ENCODE results near the gene GMNN.
A peak's percentile ranks its signal among the peaks of the same experiment; 100 is the strongest.
"Not testable (repeated sequence)": the region's sequence is repeated elsewhere in the genome, so short reads cannot be mapped to it uniquely, and the experiment has no call there.

Gene GMNN

DNA sequence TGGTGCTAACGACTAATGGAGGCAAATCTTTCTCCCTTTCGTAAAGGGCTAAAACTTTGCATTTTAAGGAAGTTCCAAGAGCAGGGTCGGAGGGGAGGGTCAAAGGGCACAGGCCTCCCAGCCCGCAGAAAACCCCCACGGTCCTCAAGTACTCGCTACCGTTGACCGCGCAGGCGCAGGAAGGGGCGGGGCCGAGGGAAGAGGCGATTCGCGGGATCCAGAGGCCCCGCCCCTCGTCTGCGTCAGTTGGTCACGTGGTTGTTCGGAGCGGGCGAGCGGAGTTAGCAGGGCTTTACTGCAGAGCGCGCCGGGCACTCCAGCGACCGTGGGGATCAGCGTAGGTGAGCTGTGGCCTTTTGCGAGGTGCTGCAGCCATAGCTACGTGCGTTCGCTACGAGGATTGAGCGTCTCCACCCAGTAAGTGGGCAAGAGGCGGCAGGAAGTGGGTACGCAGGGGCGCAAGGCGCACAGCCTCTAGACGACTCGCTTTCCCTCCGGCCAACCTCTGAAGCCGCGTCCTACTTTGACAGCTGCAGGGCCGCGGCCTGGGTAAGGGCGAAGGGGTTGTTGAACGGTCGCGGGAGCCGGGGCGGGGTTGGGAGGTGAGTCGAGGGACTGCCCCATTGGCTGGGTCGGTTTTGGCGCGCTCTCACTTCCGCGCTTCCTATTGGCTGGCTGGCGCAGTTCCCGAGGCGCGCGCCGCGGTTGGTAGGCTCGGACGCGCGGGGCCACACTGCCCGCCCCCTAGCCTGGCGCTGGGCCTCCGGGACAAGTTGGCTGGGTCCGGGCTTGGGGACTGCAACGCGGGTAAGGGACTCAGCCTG lies at the start of gene GMNN:
TSS of gene GMNN (plus strand) at position 242 of the 824 bp plus-strand sequence. CDS start 2,310 bp downstream, outside the sequence.
- peak within 1 kb of the TSS; percentile 87 to 100 for H3K9ac ChIP-seq (ENCODE audit: low read depth in 1 of 2, low read length in 2 of 2)
- H3K4me3 ChIP-seq (ENCODE audit: low read depth in 1 of 2, low read length in 2 of 2): peak within 1 kb of the TSS; percentile 99 to 100
- no peaks in the 10 kb centered on the region for H3K9me3 ChIP-seq (ENCODE audit: control insufficient read depth in 1 of 2, low read length in 2 of 2)
- peaks cover 10 to 14% of the 10 kb centered on the region in 2 donors for H3K4me1 ChIP-seq (ENCODE audit: control insufficient read depth in 1 of 2, insufficient read depth in 2 of 2, low read length in 2 of 2)
- H3K27ac ChIP-seq (ENCODE audit: low read depth, low read length): peak within 1 kb of the TSS; percentile 99
- H3K36me3 ChIP-seq (ENCODE audit: control insufficient read depth in 1 of 2, insufficient read depth in 2 of 2, low read length in 2 of 2): no peaks in the 10 kb centered on the region
- no peaks in the 10 kb centered on the region for H3K27me3 ChIP-seq (ENCODE audit: control insufficient read depth in 1 of 2, insufficient read depth in 2 of 2, low read length in 2 of 2)

DNA sequence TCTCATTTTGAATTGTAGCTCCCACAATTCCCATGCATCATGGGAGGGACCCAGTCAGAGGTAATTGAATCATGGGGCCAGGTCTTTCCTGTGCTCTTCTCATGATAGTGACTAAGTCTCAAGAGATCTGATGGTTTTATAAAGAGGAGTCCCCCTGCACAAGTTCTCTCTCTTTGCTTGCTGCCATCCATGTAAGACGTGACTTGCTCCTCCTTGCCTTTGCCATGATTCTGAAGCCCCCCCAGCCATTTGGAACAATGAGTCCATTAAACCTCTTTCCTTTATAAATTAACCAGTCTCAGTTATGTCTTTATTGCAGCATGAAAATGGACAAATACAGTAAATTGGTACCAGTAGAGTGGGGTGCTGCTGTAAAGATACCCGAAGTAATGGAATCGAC lies 44.1 kb upstream of the GMNN start:
- H3K27me3 ChIP-seq (ENCODE audit: control insufficient read depth in 1 of 2, insufficient read depth in 2 of 2, low read length in 2 of 2); H3K4me3 ChIP-seq (ENCODE audit: low read depth in 1 of 2, low read length in 2 of 2); H3K36me3 ChIP-seq (ENCODE audit: control insufficient read depth in 1 of 2, insufficient read depth in 2 of 2, low read length in 2 of 2); H3K9ac ChIP-seq (ENCODE audit: low read depth in 1 of 2, low read length in 2 of 2); H3K27ac ChIP-seq (ENCODE audit: low read depth, low read length); H3K4me1 ChIP-seq (ENCODE audit: control insufficient read depth in 1 of 2, insufficient read depth in 2 of 2, low read length in 2 of 2): not testable (repeated sequence)
- peaks cover 4 to 16% of the 10 kb centered on the region in 2 donors for H3K9me3 ChIP-seq (ENCODE audit: control insufficient read depth in 1 of 2, low read length in 2 of 2)

DNA sequence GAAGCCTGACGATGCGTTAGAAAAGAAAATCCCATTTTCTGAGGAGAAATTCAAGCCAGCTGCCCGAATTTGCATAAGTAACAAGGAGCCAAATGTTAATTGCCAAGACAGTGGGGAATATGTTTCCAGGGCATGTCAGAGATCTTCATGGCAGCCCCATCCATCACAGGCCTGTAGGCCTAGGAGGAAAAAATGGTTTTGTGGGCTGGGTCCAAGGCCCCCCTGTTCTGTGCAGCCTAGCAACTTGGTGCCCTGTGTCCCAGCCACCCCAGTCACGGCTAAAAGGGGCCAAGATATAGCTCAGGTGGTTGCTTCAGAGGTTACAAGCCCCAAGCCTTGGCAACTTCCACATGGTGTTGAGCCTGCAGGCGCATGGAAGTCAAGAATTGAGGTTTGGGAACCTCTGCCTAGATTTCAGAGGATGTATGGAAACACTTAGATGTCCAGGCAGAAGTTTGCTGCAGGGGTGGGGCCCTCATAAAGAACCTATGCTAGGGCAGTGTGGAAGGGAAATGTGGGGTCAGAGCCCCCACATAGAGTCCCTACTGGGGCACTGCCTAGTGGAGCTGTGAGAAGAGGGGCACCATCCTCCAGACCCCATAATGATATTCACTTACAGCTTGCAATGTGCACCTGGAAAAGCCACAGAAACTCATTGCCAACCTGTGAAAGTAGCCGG lies 43.1 kb upstream of the GMNN start:
- not testable (repeated sequence) for H3K36me3 ChIP-seq (ENCODE audit: control insufficient read depth in 1 of 2, insufficient read depth in 2 of 2, low read length in 2 of 2); H3K4me3 ChIP-seq (ENCODE audit: low read depth in 1 of 2, low read length in 2 of 2)

DNA sequence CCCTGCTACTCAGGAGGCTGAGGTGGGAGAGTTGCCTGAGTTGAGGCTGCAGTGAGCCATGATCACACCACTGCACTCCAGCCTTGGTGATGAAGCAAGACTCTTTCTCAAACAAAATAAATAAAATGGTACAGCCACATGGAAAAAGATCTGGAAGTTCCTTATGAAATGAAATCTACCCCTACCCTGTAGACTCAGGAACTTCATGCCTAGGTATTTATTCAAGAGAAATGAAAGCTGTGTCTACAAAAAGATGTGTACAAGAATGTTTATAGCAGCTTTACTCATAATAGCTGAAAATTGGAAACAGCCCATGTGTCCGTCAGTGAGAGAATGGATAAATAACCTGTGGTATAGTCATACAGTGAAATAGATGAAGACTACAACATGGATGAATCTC lies 40.6 kb upstream of the GMNN start:
- H3K36me3 ChIP-seq (ENCODE audit: control insufficient read depth in 1 of 2, insufficient read depth in 2 of 2, low read length in 2 of 2): no peaks in the 10 kb centered on the region
- H3K9ac ChIP-seq (ENCODE audit: low read depth in 1 of 2, low read length in 2 of 2): no peak overlapping the region
- no peaks in the 10 kb centered on the region for H3K27me3 ChIP-seq (ENCODE audit: control insufficient read depth in 1 of 2, insufficient read depth in 2 of 2, low read length in 2 of 2)
- H3K4me3 ChIP-seq (ENCODE audit: low read depth in 1 of 2, low read length in 2 of 2): no peak overlapping the region
- no peak overlapping the region for H3K27ac ChIP-seq (ENCODE audit: low read depth, low read length)
- peaks cover 4 to 16% of the 10 kb centered on the region in 2 donors for H3K9me3 ChIP-seq (ENCODE audit: control insufficient read depth in 1 of 2, low read length in 2 of 2)
- H3K4me1 ChIP-seq (ENCODE audit: control insufficient read depth in 1 of 2, insufficient read depth in 2 of 2, low read length in 2 of 2): peaks cover 0 to 8% of the 10 kb centered on the region in 2 donors

More for the DNA sequence above, 43.1 kb upstream of the GMNN start:
- H3K27me3 ChIP-seq (ENCODE audit: control insufficient read depth in 1 of 2, insufficient read depth in 2 of 2, low read length in 2 of 2); H3K4me1 ChIP-seq (ENCODE audit: control insufficient read depth in 1 of 2, insufficient read depth in 2 of 2, low read length in 2 of 2); H3K27ac ChIP-seq (ENCODE audit: low read depth, low read length); H3K9ac ChIP-seq (ENCODE audit: low read depth in 1 of 2, low read length in 2 of 2): not testable (repeated sequence)
- peaks cover 4 to 16% of the 10 kb centered on the region in 2 donors for H3K9me3 ChIP-seq (ENCODE audit: control insufficient read depth in 1 of 2, low read length in 2 of 2)

DNA sequence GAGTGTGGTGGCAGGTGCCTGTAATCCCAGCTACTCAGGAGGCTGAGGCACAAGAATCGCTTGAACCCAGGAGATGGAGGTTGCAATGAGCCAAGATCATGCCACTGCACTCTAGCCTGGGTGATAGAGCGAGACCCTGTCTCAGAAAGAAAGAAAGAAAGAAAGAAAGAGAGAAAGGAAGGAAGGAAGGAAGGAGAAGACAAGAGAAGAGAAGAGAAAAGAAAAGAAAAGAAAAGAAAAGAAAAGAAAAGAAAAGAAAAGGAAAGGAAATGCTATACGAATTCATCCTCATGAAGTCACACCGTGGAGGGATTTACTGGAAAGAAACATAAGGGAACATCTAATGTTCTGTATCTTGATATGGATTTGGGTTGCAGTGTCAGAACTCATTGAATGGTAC lies 40.0 kb upstream of the GMNN start:
- H3K4me3 ChIP-seq (ENCODE audit: low read depth in 1 of 2, low read length in 2 of 2); H3K27ac ChIP-seq (ENCODE audit: low read depth, low read length); H3K9ac ChIP-seq (ENCODE audit: low read depth in 1 of 2, low read length in 2 of 2); H3K4me1 ChIP-seq (ENCODE audit: control insufficient read depth in 1 of 2, insufficient read depth in 2 of 2, low read length in 2 of 2); H3K36me3 ChIP-seq (ENCODE audit: control insufficient read depth in 1 of 2, insufficient read depth in 2 of 2, low read length in 2 of 2); H3K27me3 ChIP-seq (ENCODE audit: control insufficient read depth in 1 of 2, insufficient read depth in 2 of 2, low read length in 2 of 2): not testable (repeated sequence)
- H3K9me3 ChIP-seq (ENCODE audit: control insufficient read depth in 1 of 2, low read length in 2 of 2): peaks cover 4 to 16% of the 10 kb centered on the region in 2 donors

DNA sequence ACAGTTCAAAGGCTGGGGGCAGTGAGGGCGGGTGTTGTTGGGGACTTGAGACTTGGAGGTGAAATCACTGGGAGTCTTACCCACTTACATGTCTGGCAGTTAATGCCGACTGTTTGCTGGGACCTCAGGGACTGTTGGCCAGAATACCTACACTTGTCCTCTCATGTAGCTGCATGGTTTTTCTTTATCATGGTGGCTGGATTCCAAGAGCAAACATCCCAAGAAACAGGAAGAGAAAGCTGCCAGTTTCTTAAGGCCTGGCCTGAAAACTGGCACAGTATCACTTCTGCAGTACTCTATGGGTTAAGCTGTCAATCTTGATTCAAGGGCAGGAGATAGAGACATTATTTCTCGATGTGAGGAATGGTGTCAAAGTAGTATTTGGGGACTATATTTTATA lies 36.0 kb upstream of the GMNN start:
- no peak overlapping the region for H3K4me3 ChIP-seq (ENCODE audit: low read depth in 1 of 2, low read length in 2 of 2)
- peaks cover 3 to 19% of the 10 kb centered on the region in 2 donors for H3K4me1 ChIP-seq (ENCODE audit: control insufficient read depth in 1 of 2, insufficient read depth in 2 of 2, low read length in 2 of 2)
- no peaks in the 10 kb centered on the region for H3K9me3 ChIP-seq (ENCODE audit: control insufficient read depth in 1 of 2, low read length in 2 of 2)
- no peak overlapping the region for H3K9ac ChIP-seq (ENCODE audit: low read depth in 1 of 2, low read length in 2 of 2)
- H3K27ac ChIP-seq (ENCODE audit: low read depth, low read length): no peak overlapping the region
- H3K36me3 ChIP-seq (ENCODE audit: control insufficient read depth in 1 of 2, insufficient read depth in 2 of 2, low read length in 2 of 2): no peaks in the 10 kb centered on the region
- H3K27me3 ChIP-seq (ENCODE audit: control insufficient read depth in 1 of 2, insufficient read depth in 2 of 2, low read length in 2 of 2): no peaks in the 10 kb centered on the region

DNA sequence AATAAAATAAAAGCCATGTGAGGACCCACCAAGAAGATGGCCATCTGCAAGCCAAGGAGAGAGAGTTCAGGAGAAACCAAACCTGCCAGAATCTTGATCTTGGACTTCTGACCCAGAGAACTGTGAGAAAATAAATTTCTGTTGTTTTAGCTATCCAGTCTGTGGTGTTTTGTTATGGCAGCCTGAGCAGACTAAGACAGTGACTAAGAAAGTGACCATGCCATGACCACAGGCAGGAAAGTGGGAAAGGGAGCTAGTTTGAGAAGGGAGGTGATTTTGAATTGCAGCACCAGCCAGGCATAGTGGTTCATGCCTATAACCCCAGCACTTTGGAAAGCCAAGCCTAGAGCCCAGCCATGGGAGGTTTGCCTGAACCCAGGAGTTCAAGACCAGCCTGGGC lies 33.9 kb upstream of the GMNN start:
- H3K27me3 ChIP-seq (ENCODE audit: control insufficient read depth in 1 of 2, insufficient read depth in 2 of 2, low read length in 2 of 2): no peaks in the 10 kb centered on the region
- no peak overlapping the region for H3K27ac ChIP-seq (ENCODE audit: low read depth, low read length)
- no peak overlapping the region for H3K4me3 ChIP-seq (ENCODE audit: low read depth in 1 of 2, low read length in 2 of 2)
- no peaks in the 10 kb centered on the region for H3K9me3 ChIP-seq (ENCODE audit: control insufficient read depth in 1 of 2, low read length in 2 of 2)
- peaks cover 3 to 15% of the 10 kb centered on the region in 2 donors for H3K4me1 ChIP-seq (ENCODE audit: control insufficient read depth in 1 of 2, insufficient read depth in 2 of 2, low read length in 2 of 2)
- no peak overlapping the region for H3K9ac ChIP-seq (ENCODE audit: low read depth in 1 of 2, low read length in 2 of 2)
- H3K36me3 ChIP-seq (ENCODE audit: control insufficient read depth in 1 of 2, insufficient read depth in 2 of 2, low read length in 2 of 2): no peaks in the 10 kb centered on the region

DNA sequence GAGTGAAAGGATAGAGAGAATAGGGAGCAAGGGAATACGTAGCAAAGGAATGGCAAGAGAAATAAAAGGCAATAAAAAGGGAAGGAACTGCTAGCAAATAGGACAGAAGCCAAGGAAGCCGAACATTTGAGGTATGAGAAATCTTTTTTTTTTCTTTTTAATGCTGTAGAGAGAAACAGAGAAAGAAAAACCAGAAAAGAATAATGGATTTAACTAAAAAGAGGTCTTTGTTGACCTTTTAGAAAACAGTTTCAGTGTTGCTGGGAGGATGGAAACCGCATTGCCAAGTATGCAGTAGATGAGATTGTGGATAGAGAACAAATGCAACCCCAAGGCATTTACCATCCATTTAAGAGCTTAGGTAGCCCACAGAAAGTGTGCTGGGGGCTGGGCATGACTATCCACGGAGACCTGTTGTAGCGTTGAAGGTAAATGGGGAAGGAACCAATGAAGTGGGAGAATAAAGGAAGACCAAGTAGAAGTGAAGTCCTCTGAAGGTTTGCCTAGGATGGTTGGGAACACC lies 32.5 kb upstream of the GMNN start:
- Histone ChIP-seq H3K27ac (ENCODE audit: low read depth, low read length) (no peak overlapping the region), H3K36me3 (ENCODE audit: control insufficient read depth in 1 of 2, insufficient read depth in 2 of 2, low read length in 2 of 2) (no peaks in the 10 kb centered on the region), H3K9ac (ENCODE audit: low read depth in 1 of 2, low read length in 2 of 2) (no peak overlapping the region), H3K4me1 (ENCODE audit: control insufficient read depth in 1 of 2, insufficient read depth in 2 of 2, low read length in 2 of 2) (peaks cover 3 to 12% of the 10 kb centered on the region in 2 donors), H3K27me3 (ENCODE audit: control insufficient read depth in 1 of 2, insufficient read depth in 2 of 2, low read length in 2 of 2) (no peaks in the 10 kb centered on the region), H3K4me3 (ENCODE audit: low read depth in 1 of 2, low read length in 2 of 2) (no peak overlapping the region), H3K9me3 (ENCODE audit: control insufficient read depth in 1 of 2, low read length in 2 of 2) (no peaks in the 10 kb centered on the region)

DNA sequence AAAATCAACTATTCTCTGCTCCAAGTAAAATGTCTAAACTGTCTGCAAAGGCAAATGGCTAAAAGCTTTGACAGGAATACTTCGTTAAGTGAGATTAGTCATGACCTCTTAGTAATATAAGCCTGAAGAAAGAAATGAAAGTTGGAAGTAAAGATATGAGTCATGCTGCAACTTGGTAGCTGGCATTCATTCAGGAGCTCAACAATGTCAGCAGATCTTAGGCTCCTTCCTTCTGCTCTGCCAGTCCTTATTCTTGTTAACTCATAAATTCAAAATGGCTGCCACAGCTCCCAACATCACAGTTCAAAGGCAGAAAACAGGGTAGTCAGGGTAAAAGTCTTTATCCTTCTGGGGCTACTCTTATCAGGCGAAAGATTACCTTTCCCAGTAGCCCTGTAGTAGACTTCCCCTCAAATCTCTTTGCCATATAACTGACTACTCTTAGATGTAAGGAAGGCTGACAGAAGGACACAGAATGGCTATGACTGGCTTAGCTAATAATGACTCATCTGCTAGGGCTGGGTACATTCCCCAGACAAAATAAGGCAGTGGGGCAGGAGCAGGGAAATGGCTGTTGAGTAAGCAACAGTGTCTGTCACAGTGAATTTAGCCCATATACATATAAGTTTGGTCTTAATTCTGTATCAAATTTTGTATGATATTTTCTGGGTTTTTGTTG lies 31.3 kb upstream of the GMNN start:
- Histone ChIP-seq H3K9ac (ENCODE audit: low read depth in 1 of 2, low read length in 2 of 2) (no peak overlapping the region), H3K36me3 (ENCODE audit: control insufficient read depth in 1 of 2, insufficient read depth in 2 of 2, low read length in 2 of 2) (no peaks in the 10 kb centered on the region), H3K4me3 (ENCODE audit: low read depth in 1 of 2, low read length in 2 of 2) (no peak overlapping the region)

DNA sequence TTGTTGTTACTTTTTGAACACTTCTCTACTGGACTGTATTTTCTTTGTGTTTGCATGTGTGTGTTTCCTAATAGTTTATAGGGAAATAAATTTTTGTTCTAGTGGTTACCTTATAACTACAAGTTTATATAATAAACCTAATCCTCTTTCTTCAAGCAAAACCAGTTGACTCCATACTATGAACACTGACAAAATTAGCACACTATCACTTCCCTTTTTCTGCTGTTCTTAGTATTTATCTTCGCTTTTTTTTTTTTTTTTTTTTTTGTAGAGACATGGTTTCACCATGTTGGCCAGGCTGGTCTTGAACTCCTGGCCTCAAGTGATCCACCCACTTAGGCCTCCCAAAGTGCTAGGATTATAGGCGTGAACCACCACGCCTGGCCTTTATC lies 30.8 kb upstream of the GMNN start:
- Histone ChIP-seq H3K4me3 (ENCODE audit: low read depth in 1 of 2, low read length in 2 of 2) (no peak overlapping the region), H3K27ac (ENCODE audit: low read depth, low read length) (no peak overlapping the region), H3K36me3 (ENCODE audit: control insufficient read depth in 1 of 2, insufficient read depth in 2 of 2, low read length in 2 of 2) (no peaks in the 10 kb centered on the region), H3K9ac (ENCODE audit: low read depth in 1 of 2, low read length in 2 of 2) (no peak overlapping the region), H3K27me3 (ENCODE audit: control insufficient read depth in 1 of 2, insufficient read depth in 2 of 2, low read length in 2 of 2) (no peaks in the 10 kb centered on the region), H3K9me3 (ENCODE audit: control insufficient read depth in 1 of 2, low read length in 2 of 2) (no peaks in the 10 kb centered on the region), H3K4me1 (ENCODE audit: control insufficient read depth in 1 of 2, insufficient read depth in 2 of 2, low read length in 2 of 2) (peaks cover 3 to 12% of the 10 kb centered on the region in 2 donors)

More for the DNA sequence above, 31.3 kb upstream of the GMNN start:
- no peaks in the 10 kb centered on the region for H3K9me3 ChIP-seq (ENCODE audit: control insufficient read depth in 1 of 2, low read length in 2 of 2)
- H3K27me3 ChIP-seq (ENCODE audit: control insufficient read depth in 1 of 2, insufficient read depth in 2 of 2, low read length in 2 of 2): no peaks in the 10 kb centered on the region
- no peak overlapping the region for H3K27ac ChIP-seq (ENCODE audit: low read depth, low read length)
- peaks cover 3 to 12% of the 10 kb centered on the region in 2 donors for H3K4me1 ChIP-seq (ENCODE audit: control insufficient read depth in 1 of 2, insufficient read depth in 2 of 2, low read length in 2 of 2)
